SK-N-SH (cell line): ENCODE results near the gene LMAN2. TPM values are rescaled to one million over a fixed set of nuclear protein-coding genes. Genes with fewer than 3 reads are reported as not detected.

Experiments used
- CTCF ChIA-PET: fragments of 300-600, 350-600 bp; formaldehyde crosslinking; extraction: SDS; loops from one replicate; lab custom pipeline; 2021; lab: Yijun Ruan, JAX
- POLR2A ChIA-PET: fragments of 350-600 bp; sonication (Branson Sonifier 250); formaldehyde crosslinking; extraction: SDS; loops from one replicate; lab custom pipeline; 2020; ENCODE audit warnings: antibody characterized with exemption, inconsistent platforms; lab: Yijun Ruan, JAX
- DNase-seq: peaks from one replicate; pipeline ENCODE4 v3.0.0; 2012
- H2AFZ ChIP-seq: fragments of 200-600 bp; sonication (generic); 2 replicates; pipeline ENCODE4 v1.8.1; 2016; ENCODE audit warnings: antibody characterized with exemption, mild to moderate bottlenecking, low read depth
- H3F3A ChIP-seq: fragments of 200-600 bp; sonication (generic); replicated peaks from 2 replicates; pipeline ENCODE3; 2016; ENCODE audit warnings: antibody characterized with exemption, mild to moderate bottlenecking; ENCODE audit not compliant: insufficient read depth
- H3K27ac ChIP-seq, 2 experiments: fragments of 200-500 bp in 1 of 2; fragments of 200-600 bp in 1 of 2; sonication (Bioruptor generic) in 1 of 2; sonication (generic), shearing (Covaris generic) in 1 of 2; 2 replicates each; pipeline versions ENCODE4 v1.5.1 to v1.6.1; 2014 to 2016; ENCODE audit warnings: low read depth in 2 of 2, inconsistent platforms in 1 of 2, low read length in 1 of 2, mild to moderate bottlenecking in 1 of 2, mixed read lengths in 1 of 2
- H3K27me3 ChIP-seq: fragments of 200-600 bp; sonication (generic), shearing (Covaris generic); 2 replicates; pipeline ENCODE4 v1.6.1; 2016; ENCODE audit warnings: mixed run types; ENCODE audit not compliant: insufficient read depth
- H3K36me3 ChIP-seq, 2 experiments: fragments of 200-500 bp in 1 of 2; fragments of 200-600 bp in 1 of 2; sonication (Bioruptor generic) in 1 of 2; sonication (generic) in 1 of 2; replicated peaks in 1 of 2; 2 replicates each; pipeline versions ENCODE3 to v1.5.1; 2014 to 2016; ENCODE audit warnings: low read length in 1 of 2, mild to moderate bottlenecking in 1 of 2; ENCODE audit not compliant: insufficient read depth in 2 of 2, control insufficient read depth in 1 of 2
- H3K4me1 ChIP-seq, 2 experiments: fragments of 200-500 bp in 1 of 2; fragments of 200-600 bp in 1 of 2; sonication (Bioruptor generic) in 1 of 2; sonication (generic), shearing (Covaris generic) in 1 of 2; 2 replicates each; pipeline versions ENCODE4 v1.5.1 to v1.6.1; 2014 to 2016; ENCODE audit warnings: low read depth in 1 of 2, low read length in 1 of 2, mixed run types in 1 of 2; ENCODE audit not compliant: insufficient read depth in 2 of 2, control insufficient read depth in 1 of 2
- H3K4me2 ChIP-seq: fragments of 200-600 bp; sonication (generic), shearing (Covaris generic); 2 replicates; pipeline ENCODE4 v1.6.1; 2017; ENCODE audit warnings: mixed run types
- H3K4me3 ChIP-seq, 2 experiments: fragments of 200-500 bp in 1 of 2; fragments of 200-600 bp in 1 of 2; sonication (Bioruptor generic) in 1 of 2; sonication (generic), shearing (Covaris generic) in 1 of 2; 2 replicates each; pipeline versions ENCODE4 v1.5.1 to v1.8.1; 2014 to 2016; ENCODE audit warnings: low read depth in 2 of 2, inconsistent platforms in 1 of 2, low read length in 1 of 2, mild to moderate bottlenecking in 1 of 2, mixed read lengths in 1 of 2, moderate library complexity in 1 of 2
- H3K79me2 ChIP-seq: fragments of 200-600 bp; sonication (generic); 2 replicates; pipeline ENCODE4 v1.8.1; 2017; ENCODE audit warnings: mild to moderate bottlenecking; ENCODE audit not compliant: insufficient read depth
- H3K9ac ChIP-seq: fragments of 200-600 bp; sonication (generic); 2 replicates; pipeline ENCODE4 v1.6.1; 2017; ENCODE audit warnings: mixed run types
- H3K9me2 ChIP-seq: fragments of 200-600 bp; sonication (generic); 2 replicates; pipeline ENCODE4 v1.6.1; 2017; ENCODE audit warnings: mixed run types
- H3K9me3 ChIP-seq: fragments of 200-600 bp; sonication (generic); 2 replicates; pipeline ENCODE4 v1.6.1; 2017; ENCODE audit warnings: mixed run types, mild to moderate bottlenecking, moderate library complexity
- H4K20me1 ChIP-seq: fragments of 200-600 bp; sonication (generic); 2 replicates; pipeline ENCODE4 v1.6.1; 2017; ENCODE audit warnings: mild to moderate bottlenecking, mixed run types; ENCODE audit not compliant: insufficient read depth
- EZH2phosphoT487 ChIP-seq: fragments of 200-600 bp; sonication (generic); IDR thresholded peaks from 2 replicates; pipeline ENCODE4 v1.6.1; 2017; ENCODE audit warnings: low read depth, mixed run types, mild to moderate bottlenecking, antibody characterized with exemption, moderate library complexity, borderline replicate concordance
- FOXJ3 ChIP-seq: sonication (generic); formaldehyde crosslinking; IDR thresholded peaks from 2 replicates; pipeline ENCODE4 v1.5.1; 2020; ENCODE audit warnings: mild to moderate bottlenecking, missing genetic modification reagents
- JUND ChIP-seq: IDR thresholded peaks from 2 replicates; pipeline ENCODE4 v1.4.0; 2012
- MAX ChIP-seq: IDR thresholded peaks from 2 replicates; pipeline ENCODE4 v1.4.0; 2012; ENCODE audit warnings: low read depth
- NRF1 ChIP-seq: IDR thresholded peaks from 2 replicates; pipeline ENCODE4 v1.6.1; 2012; ENCODE audit warnings: low read depth, mild to moderate bottlenecking, low read length
- RAD21 ChIP-seq: IDR thresholded peaks from 2 replicates; pipeline ENCODE4 v1.6.1; 2012; ENCODE audit warnings: mild to moderate bottlenecking, low read length
- SIN3A ChIP-seq: IDR thresholded peaks from 2 replicates; pipeline ENCODE4 v1.6.1; 2012; ENCODE audit warnings: low read depth, mild to moderate bottlenecking, low read length, moderate library complexity, borderline replicate concordance
- TAF1 ChIP-seq: IDR thresholded peaks from 2 replicates; pipeline ENCODE4 v1.6.1; 2012; ENCODE audit warnings: low read depth, mild to moderate bottlenecking, low read length, moderate library complexity, borderline replicate concordance
- YY1 ChIP-seq: IDR thresholded peaks from 2 replicates; pipeline ENCODE4 v1.4.0; 2012; ENCODE audit warnings: low read depth, mild to moderate bottlenecking
- WGBS: methylation state at CpG from one replicate; pipeline ENCODE4 v1.1.6; 2017; ENCODE audit warnings: low lambda C conversion rate; 5-methylcytosine and 5-hydroxymethylcytosine counted together
- polyA plus RNA-seq, 3 experiments: library from polyadenylated mRNA; depleted of rRNA; stranded (reverse); fragments of >200 nt; gene quantifications; 2 replicates each; pipeline ENCODE4 v1.2.3, GENCODE V29; 2012
- TF ChIP-seq, protein P1 (sequence below): fragments of 150-350 bp; IDR thresholded peaks from 2 replicates; pipeline ENCODE4 v1.6.1; 2016; ENCODE audit warnings: mild to moderate bottlenecking, low read depth, low read length
- TF ChIP-seq, protein P2 (sequence below): IDR thresholded peaks from 2 replicates; pipeline ENCODE4 v1.4.0; 2012; ENCODE audit warnings: low read depth, borderline replicate concordance
- TF ChIP-seq, protein P3 (sequence below): fragments of 150-350 bp; IDR thresholded peaks from 2 replicates; pipeline ENCODE4 v1.6.1; 2017; ENCODE audit warnings: antibody characterized with exemption, low read length, low read depth, borderline replicate concordance

LMAN2 gene
- polyA plus RNA-seq, 1 of the 3 experiments (the other 2 are of a cell fraction), result 500 TPM

DNA sequence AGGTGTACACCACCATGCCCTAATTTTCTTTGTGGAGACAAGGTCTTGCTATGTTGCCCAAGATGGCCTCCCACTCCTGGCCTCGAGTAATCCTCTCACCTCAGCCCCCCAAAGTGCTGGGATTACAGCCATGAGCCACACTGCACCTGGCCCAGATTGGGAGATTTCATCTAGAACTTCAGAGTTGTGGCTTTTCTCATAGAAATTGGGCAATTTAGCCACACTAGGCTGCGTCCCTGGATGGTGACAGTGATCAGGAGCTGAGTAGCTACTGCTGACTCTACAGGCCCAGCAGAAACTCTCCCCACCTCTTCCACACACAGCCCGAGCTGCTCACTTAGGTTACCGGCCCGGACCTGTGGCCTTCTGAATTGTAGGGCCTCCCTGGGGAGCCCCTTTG lies 41.3 kb upstream of the LMAN2 start:
- no peak overlapping the region for H3K4me3 ChIP-seq
- no peak for DNase-seq
- H3K4me1 ChIP-seq, result peaks cover 0 to 3% of the 10 kb centered on the region in 2 experiments; a peak in 1 of 4 replicates
- no peak overlapping the region for H2AFZ ChIP-seq
- no peaks in the 10 kb centered on the region for H3K9me3 ChIP-seq
- no peak overlapping the region for H3K9ac ChIP-seq
- ChIA-PET POLR2A (no interaction called here), CTCF (interaction anchor here (0.6 to 14.2 kb wide), 8 partner anchors 10 to 335 kb away, joined by 3 to 318 read pairs (median 4); partner anchors contain the start of genes F12 and PRR7)
- no peak overlapping the region for H3K4me2 ChIP-seq
- 70% methylated on average over 5 of the region's 5 CpGs for WGBS
- no peaks in the 10 kb centered on the region for H4K20me1 ChIP-seq
- H3K27ac ChIP-seq, result no peak overlapping the region
- no peaks in the 10 kb centered on the region for H3K9me2 ChIP-seq
- peaks cover 5% of the 10 kb centered on the region for H3F3A ChIP-seq
- no peaks in the 10 kb centered on the region for H3K79me2 ChIP-seq
- TF ChIP-seq TAF1 (no peak), MAX (no peak), YY1 (no peak), SIN3A (no peak), EZH2phosphoT487 (no peak), FOXJ3 (CRISPR knock-in tag) (no peak), JUND (no peak), NRF1 (no peak), RAD21 (no peak)
- TF ChIP-seq, protein P1, sequence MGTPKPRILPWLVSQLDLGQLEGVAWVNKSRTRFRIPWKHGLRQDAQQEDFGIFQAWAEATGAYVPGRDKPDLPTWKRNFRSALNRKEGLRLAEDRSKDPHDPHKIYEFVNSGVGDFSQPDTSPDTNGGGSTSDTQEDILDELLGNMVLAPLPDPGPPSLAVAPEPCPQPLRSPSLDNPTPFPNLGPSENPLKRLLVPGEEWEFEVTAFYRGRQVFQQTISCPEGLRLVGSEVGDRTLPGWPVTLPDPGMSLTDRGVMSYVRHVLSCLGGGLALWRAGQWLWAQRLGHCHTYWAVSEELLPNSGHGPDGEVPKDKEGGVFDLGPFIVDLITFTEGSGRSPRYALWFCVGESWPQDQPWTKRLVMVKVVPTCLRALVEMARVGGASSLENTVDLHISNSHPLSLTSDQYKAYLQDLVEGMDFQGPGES, result no peak
- TF ChIP-seq, protein P2, sequence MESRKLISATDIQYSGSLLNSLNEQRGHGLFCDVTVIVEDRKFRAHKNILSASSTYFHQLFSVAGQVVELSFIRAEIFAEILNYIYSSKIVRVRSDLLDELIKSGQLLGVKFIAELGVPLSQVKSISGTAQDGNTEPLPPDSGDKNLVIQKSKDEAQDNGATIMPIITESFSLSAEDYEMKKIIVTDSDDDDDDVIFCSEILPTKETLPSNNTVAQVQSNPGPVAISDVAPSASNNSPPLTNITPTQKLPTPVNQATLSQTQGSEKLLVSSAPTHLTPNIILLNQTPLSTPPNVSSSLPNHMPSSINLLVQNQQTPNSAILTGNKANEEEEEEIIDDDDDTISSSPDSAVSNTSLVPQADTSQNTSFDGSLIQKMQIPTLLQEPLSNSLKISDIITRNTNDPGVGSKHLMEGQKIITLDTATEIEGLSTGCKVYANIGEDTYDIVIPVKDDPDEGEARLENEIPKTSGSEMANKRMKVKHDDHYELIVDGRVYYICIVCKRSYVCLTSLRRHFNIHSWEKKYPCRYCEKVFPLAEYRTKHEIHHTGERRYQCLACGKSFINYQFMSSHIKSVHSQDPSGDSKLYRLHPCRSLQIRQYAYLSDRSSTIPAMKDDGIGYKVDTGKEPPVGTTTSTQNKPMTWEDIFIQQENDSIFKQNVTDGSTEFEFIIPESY, result no peak
- TF ChIP-seq, protein P3, sequence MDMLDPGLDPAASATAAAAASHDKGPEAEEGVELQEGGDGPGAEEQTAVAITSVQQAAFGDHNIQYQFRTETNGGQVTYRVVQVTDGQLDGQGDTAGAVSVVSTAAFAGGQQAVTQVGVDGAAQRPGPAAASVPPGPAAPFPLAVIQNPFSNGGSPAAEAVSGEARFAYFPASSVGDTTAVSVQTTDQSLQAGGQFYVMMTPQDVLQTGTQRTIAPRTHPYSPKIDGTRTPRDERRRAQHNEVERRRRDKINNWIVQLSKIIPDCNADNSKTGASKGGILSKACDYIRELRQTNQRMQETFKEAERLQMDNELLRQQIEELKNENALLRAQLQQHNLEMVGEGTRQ, result no peak
- no peaks in the 10 kb centered on the region for H3K27me3 ChIP-seq
- H3K36me3 ChIP-seq, result no peaks in the 10 kb centered on the region
